WERI-Rb-1 (cell line): ENCODE results near the gene FGF2.

ENCODE experiments used
- DNase-seq: peaks from one replicate; pipeline ENCODE4 v3.0.0-alpha.2; 2020
- H3K27ac ChIP-seq: fragments of 250-450 bp; sonication (Bioruptor Pico); 2 replicates; pipeline ENCODE4 v1.5.1; 2020; ENCODE audit warnings: mild to moderate bottlenecking, moderate library complexity
- H3K27me3 ChIP-seq: fragments of 250-450 bp; sonication (Bioruptor Pico); 2 replicates; pipeline ENCODE4 v1.5.1; 2021; ENCODE audit warnings: mild to moderate bottlenecking, low read depth, moderate library complexity; ENCODE audit not compliant: insufficient read depth, severe bottlenecking
- H3K36me3 ChIP-seq: fragments of 250-450 bp; sonication (Bioruptor Pico); 2 replicates; pipeline ENCODE4 v1.5.1; 2020; ENCODE audit warnings: mild to moderate bottlenecking, moderate library complexity
- H3K4me3 ChIP-seq: 2 replicates; pipeline ENCODE4 v1.5.1; 2011; ENCODE audit warnings: low read depth, mild to moderate bottlenecking, control low read depth, low read length
- H3K9me3 ChIP-seq: fragments of 250-450 bp; sonication (Bioruptor Pico); 2 replicates; pipeline ENCODE4 v1.5.1; 2021; ENCODE audit warnings: mild to moderate bottlenecking, moderate library complexity; ENCODE audit not compliant: severe bottlenecking
- CTCF ChIP-seq: IDR thresholded peaks from 2 replicates; pipeline ENCODE4 v1.5.1; 2011; ENCODE audit warnings: low read depth, mild to moderate bottlenecking, control low read depth, inconsistent platforms, low read length

FGF2 gene

GRCh38 chr4:122909683-122910082 is 83.1 kb downstream of the FGF2 start:
- no peaks in the 10 kb centered on the region; the same call in none of the 2 replicates for H3K36me3 ChIP-seq
- H3K9me3 ChIP-seq: no peaks in the 10 kb centered on the region
- H3K4me3 ChIP-seq: no peak overlapping the region
- H3K27me3 ChIP-seq: no peaks in the 10 kb centered on the region
- H3K27ac ChIP-seq: no peak overlapping the region
- TF ChIP-seq CTCF: no peak
- DNase-seq: no peak

- no peak for TF ChIP-seq CTCF
- H3K36me3 ChIP-seq: no peaks in the 10 kb centered on the region; the same call in 1 of the 2 replicates
- DNase-seq: no peak
- H3K27me3 ChIP-seq: no peaks in the 10 kb centered on the region
- no peak overlapping the region for H3K4me3 ChIP-seq
- H3K27ac ChIP-seq: no peak overlapping the region
- no peaks in the 10 kb centered on the region for H3K9me3 ChIP-seq
Observed at GRCh38 chr4:122911588-122911987, 85.0 kb downstream of the FGF2 start.

- TF ChIP-seq CTCF: no peak
- no peak for DNase-seq
- Histone ChIP-seq H3K36me3 (no peaks in the 10 kb centered on the region; the same call in 1 of the 2 replicates), H3K27me3 (no peaks in the 10 kb centered on the region), H3K27ac (no peak overlapping the region), H3K4me3 (no peak overlapping the region), H3K9me3 (no peaks in the 10 kb centered on the region)
Observed at GRCh38 chr4:122912810-122913575, 86.4 kb downstream of the FGF2 start.

- no peak for DNase-seq
- no peak overlapping the region for H3K27ac ChIP-seq
- peak; percentile 17; the same call in 1 of the 2 replicates for TF ChIP-seq CTCF
- H3K36me3 ChIP-seq: no peaks in the 10 kb centered on the region; the same call in 1 of the 2 replicates
- no peak overlapping the region for H3K4me3 ChIP-seq
- H3K27me3 ChIP-seq: no peaks in the 10 kb centered on the region
- no peaks in the 10 kb centered on the region for H3K9me3 ChIP-seq
Observed at GRCh38 chr4:122914292-122914904, 87.8 kb downstream of the FGF2 start.

GRCh38 chr4:122914938-122915337 is 88.3 kb downstream of the FGF2 start:
- Histone ChIP-seq H3K9me3 (no peaks in the 10 kb centered on the region), H3K27me3 (no peaks in the 10 kb centered on the region), H3K4me3 (no peak overlapping the region), H3K27ac (no peak overlapping the region), H3K36me3 (no peaks in the 10 kb centered on the region; the same call in 1 of the 2 replicates)
- no peak for TF ChIP-seq CTCF
- no peak for DNase-seq
